Loucy (cell line): ENCODE measurements around the gene BANP.

ENCODE experiments used
- EZH2phosphoT487 ChIP-seq: fragments of 200-600 bp; IDR thresholded peaks from 2 replicates; pipeline ENCODE4 v1.6.1; 2018; ENCODE audit warnings: antibody characterized with exemption, mild to moderate bottlenecking, moderate library complexity, borderline replicate concordance
- TF ChIP-seq, protein P1 (sequence below): fragments of 200-600 bp; sonication (generic); conservative IDR thresholded peaks from 2 replicates; pipeline ENCODE4 v1.5.1; 2014; ENCODE audit warnings: mild to moderate bottlenecking, antibody characterized with exemption, low read length

DNA sequence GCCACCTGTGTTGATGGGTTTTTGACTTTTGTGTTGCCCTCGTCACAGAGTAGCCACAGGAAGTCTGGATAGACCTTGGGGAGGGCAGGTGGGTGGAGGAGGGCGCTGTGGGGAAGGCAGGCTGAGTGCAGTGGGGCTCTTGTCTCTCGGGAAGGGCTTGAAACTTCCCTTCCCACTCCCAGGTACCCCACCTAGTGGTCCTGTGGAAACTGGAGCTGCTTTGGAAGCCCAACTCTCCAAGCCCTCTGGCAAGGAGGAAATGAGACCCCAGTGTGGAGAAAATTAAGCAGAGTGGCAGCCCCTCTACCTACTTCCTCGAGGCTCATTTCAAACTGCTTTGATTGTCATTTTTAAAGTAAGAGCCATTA, 24.1 kb upstream of the BANP start:
- TF ChIP-seq, protein P1, sequence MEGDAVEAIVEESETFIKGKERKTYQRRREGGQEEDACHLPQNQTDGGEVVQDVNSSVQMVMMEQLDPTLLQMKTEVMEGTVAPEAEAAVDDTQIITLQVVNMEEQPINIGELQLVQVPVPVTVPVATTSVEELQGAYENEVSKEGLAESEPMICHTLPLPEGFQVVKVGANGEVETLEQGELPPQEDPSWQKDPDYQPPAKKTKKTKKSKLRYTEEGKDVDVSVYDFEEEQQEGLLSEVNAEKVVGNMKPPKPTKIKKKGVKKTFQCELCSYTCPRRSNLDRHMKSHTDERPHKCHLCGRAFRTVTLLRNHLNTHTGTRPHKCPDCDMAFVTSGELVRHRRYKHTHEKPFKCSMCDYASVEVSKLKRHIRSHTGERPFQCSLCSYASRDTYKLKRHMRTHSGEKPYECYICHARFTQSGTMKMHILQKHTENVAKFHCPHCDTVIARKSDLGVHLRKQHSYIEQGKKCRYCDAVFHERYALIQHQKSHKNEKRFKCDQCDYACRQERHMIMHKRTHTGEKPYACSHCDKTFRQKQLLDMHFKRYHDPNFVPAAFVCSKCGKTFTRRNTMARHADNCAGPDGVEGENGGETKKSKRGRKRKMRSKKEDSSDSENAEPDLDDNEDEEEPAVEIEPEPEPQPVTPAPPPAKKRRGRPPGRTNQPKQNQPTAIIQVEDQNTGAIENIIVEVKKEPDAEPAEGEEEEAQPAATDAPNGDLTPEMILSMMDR = no peak
- no peak for TF ChIP-seq EZH2phosphoT487
